ENCODE measurements around the gene CST11. TPM values are rescaled to one million over a fixed set of nuclear protein-coding genes. Genes with fewer than 3 reads are reported as not detected.

Gene CST11
- total and polyA plus RNA-seq, 10 of the 15 experiments (the other 5 are each of a cell fraction or from before 2014, with no cell fraction given): 0.33 TPM; not detected in 9

- in situ Hi-C loops (cut with MboI): loop anchor here (10.0 kb wide), 1 partner anchor 55 kb away; no protein-coding TSS in a partner anchor
- Histone ChIP-seq H3K9ac (ENCODE audit: control insufficient read depth, insufficient read depth, low read length) (peak overlapping the region; percentile 75), H3K36me3 (ENCODE audit: control insufficient read depth in 2 of 2, insufficient read depth in 2 of 2, low read length in 1 of 2) (no peaks in the 10 kb centered on the region), H4K20me1 (ENCODE audit: control insufficient read depth, insufficient read depth) (no peaks in the 10 kb centered on the region), H3K4me2 (ENCODE audit: control insufficient read depth, insufficient read depth) (peak overlapping the region; percentile 90), H3K9me3 (replicated peaks; ENCODE audit: control insufficient read depth, insufficient read depth, low read length) (no peaks in the 10 kb centered on the region), H3K79me2 (ENCODE audit: control insufficient read depth, insufficient read depth, low read length) (peaks cover 44% of the 10 kb centered on the region), H3K4me3 (peak overlapping the region; percentile 91), H3K4me1 (ENCODE audit: control insufficient read depth, insufficient read depth, low read length) (peaks cover 11% of the 10 kb centered on the region), H2AFZ (ENCODE audit: control insufficient read depth, low read depth, low read length) (peak overlapping the region; percentile 74), H3K27ac (ENCODE audit: control insufficient read depth, insufficient read depth) (peak overlapping the region; percentile 86), H3K27me3 (replicated peaks in 1 of 2; ENCODE audit: control insufficient read depth in 2 of 2, insufficient read depth in 2 of 2, low read length in 1 of 2) (no peaks in the 10 kb centered on the region)
- FAIRE-seq (peak; percentile 78), ATAC-seq (peak; percentile 59), DNase-seq (ENCODE audit: low read depth, low spot score) (no peak)
- ChIA-PET CTCF (interaction anchor here (0.7 to 9.4 kb wide), 8 partner anchors 9 to 1947 kb away, joined by 3 to 56 read pairs (median 6); partner anchors contain the start of gene NXT1), RAD21 (ENCODE audit: unreplicated experiment) (interaction anchor here (1.6 to 2.0 kb wide), 3 partner anchors 21 to 70 kb away, joined by 3 to 9 read pairs (median 9); partner anchors contain the start of gene NXT1), SMC1A (ENCODE audit: uncharacterized antibody, unreplicated experiment) (interaction anchor here (0.8 to 2.2 kb wide), 9 partner anchors 11 to 70 kb away, joined by 3 to 10 read pairs (median 4); partner anchors contain the start of gene NXT1), POLR2A (interaction anchor here (0.6 to 5.3 kb wide), 8 partner anchors 9 to 517 kb away, joined by 3 to 36 read pairs (median 4); partner anchors contain the start of gene NXT1)
- intact Hi-C loops (cut with micrococcal nuclease; ENCODE audit: unreplicated experiment): loop anchor here (1.0 kb wide), 1 partner anchor 57 kb away; no protein-coding TSS in a partner anchor
- BruUV-seq (replicated peaks): TSS peak; percentile 61
- WGBS (ENCODE audit: insufficient coverage, insufficient replicate concordance, low lambda C conversion rate, missing lambda C conversion rate): 1% methylated on average over 54 of the region's 58 CpGs
- TF ChIP-seq DPF2 (IDR thresholded peaks at IDR 0.05) (peak; percentile 20; the same call in 1 of the 2 replicates), BACH1 (IDR thresholded peaks at IDR 0.05; ENCODE audit: borderline replicate concordance) (peak; percentile 31; the same call in 1 of the 2 replicates), EGR1 (IDR thresholded peaks at IDR 0.05; ENCODE audit: borderline replicate concordance in 1 of 2, low read depth in 2 of 2, low read length in 2 of 2) (peak in 1 of 2 experiments; percentile 72; a peak in 1 of 3 replicates), POU2F2 (IDR thresholded peaks at IDR 0.05; ENCODE audit: borderline replicate concordance, low read depth, low read length) (no peak), MXI1 (IDR thresholded peaks at IDR 0.05; ENCODE audit: low read depth, low read length) (0 out of 2 replicates have a peak, but pooled peaks have one; percentile 49), IRF3 (IDR thresholded peaks at IDR 0.05) (no peak), CEBPZ (IDR thresholded peaks at IDR 0.05; ENCODE audit: low read depth, low read length) (no peak), PRDM15 (CRISPR knock-in tag; IDR thresholded peaks at IDR 0.05) (no peak), TAF1 (IDR thresholded peaks at IDR 0.05; ENCODE audit: borderline replicate concordance, low read depth, low read length) (0 out of 2 replicates have a peak, but pooled peaks have one; percentile 10), RUNX3 (IDR thresholded peaks at IDR 0.05; ENCODE audit: low read length) (no peak), CEBPB (IDR thresholded peaks at IDR 0.05; ENCODE audit: borderline replicate concordance in 1 of 2, low read depth in 2 of 2, low read length in 2 of 2) (no peak), BHLHE40 (IDR thresholded peaks at IDR 0.05; ENCODE audit: borderline replicate concordance in 1 of 2, low read depth in 2 of 2, low read length in 1 of 2) (0 out of 4 replicates have a peak, but pooled peaks of 1 of the 2 experiments have one; percentile 4)
Measured at GRCh38 chr20:23419995-23420901, 32.4 kb downstream of the CST11 start.
